Gastrocnemius medialis (tissue), 4 donors: Measurements from ENCODE around the gene DLD.

Experiments
- POLR2A ChIP-seq, 2 donors: fragments of 450-650 bp; IDR thresholded peaks; one replicate each; pipeline ENCODE4 v1.6.1; 2017; ENCODE audit warnings: antibody characterized with exemption in 2 of 2, mild to moderate bottlenecking in 2 of 2, moderate library complexity in 2 of 2
- TF ChIP-seq, protein P1 (sequence below), 5 experiments: fragments of 450-650 bp in 3 of 5; fragments of 200-600 bp in 2 of 5; sonication (generic) in 2 of 5; IDR thresholded peaks in 4 of 5; conservative IDR thresholded peaks in 1 of 5; 1 replicate in 4 of 5; 2 replicates in 1 of 5; pipeline ENCODE4 v1.5.1; 2016 to 2019; ENCODE audit warnings: antibody characterized with exemption in 5 of 5, mild to moderate bottlenecking in 3 of 5, moderate library complexity in 3 of 5

DNA sequence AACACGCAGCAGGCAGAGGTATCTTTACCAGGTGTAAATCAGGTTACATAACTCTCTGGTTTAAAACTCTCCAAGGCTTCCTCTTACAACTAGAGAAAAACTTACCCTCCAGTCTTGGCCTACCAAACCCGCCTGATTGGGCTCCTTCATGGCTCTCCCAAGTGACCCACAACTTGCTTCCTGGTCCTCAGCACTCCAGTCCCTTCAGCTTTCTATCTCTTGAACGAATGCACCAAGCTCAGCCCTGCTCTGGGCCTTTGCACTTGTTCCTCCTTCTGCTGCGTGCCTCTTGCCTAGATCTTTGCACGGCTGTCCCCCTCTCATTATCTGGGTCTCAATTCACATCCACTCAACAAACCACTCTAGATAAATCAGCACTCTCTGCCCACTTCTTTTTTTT is 32.7 kb upstream of the DLD start:
- TF ChIP-seq, protein P1, sequence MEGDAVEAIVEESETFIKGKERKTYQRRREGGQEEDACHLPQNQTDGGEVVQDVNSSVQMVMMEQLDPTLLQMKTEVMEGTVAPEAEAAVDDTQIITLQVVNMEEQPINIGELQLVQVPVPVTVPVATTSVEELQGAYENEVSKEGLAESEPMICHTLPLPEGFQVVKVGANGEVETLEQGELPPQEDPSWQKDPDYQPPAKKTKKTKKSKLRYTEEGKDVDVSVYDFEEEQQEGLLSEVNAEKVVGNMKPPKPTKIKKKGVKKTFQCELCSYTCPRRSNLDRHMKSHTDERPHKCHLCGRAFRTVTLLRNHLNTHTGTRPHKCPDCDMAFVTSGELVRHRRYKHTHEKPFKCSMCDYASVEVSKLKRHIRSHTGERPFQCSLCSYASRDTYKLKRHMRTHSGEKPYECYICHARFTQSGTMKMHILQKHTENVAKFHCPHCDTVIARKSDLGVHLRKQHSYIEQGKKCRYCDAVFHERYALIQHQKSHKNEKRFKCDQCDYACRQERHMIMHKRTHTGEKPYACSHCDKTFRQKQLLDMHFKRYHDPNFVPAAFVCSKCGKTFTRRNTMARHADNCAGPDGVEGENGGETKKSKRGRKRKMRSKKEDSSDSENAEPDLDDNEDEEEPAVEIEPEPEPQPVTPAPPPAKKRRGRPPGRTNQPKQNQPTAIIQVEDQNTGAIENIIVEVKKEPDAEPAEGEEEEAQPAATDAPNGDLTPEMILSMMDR (IDR thresholded peaks at IDR 0.05 in 4 of 5, conservative IDR thresholded peaks at IDR 0.05 in 1 of 5) = no peak
- TF ChIP-seq POLR2A (IDR thresholded peaks at IDR 0.05) = no peak
